ENCODE measurements around the gene SEC61B. TPM values are rescaled to one million over a fixed set of nuclear protein-coding genes. Genes with fewer than 3 reads are reported as not detected.
A peak's percentile ranks its signal among the peaks of the same experiment; 100 is the strongest.
"Not testable (repeated sequence)": the region's sequence is repeated elsewhere in the genome, so short reads cannot be mapped to it uniquely, and the experiment has no call there.

Gene SEC61B
- polyA plus RNA-seq, 3 donors from 2014 or later: 408 to 447 (median 440) TPM

- H3K27me3 Mint-ChIP-seq (ENCODE audit: low read depth in 3 of 3): peaks cover 0 to 3% (median 2%) of the 10 kb centered on the region in 3 donors
- no peak for DNase-seq
- H3K4me3 Mint-ChIP-seq: no peak overlapping the region
- H3K36me3 Mint-ChIP-seq: peaks cover 18 to 38% (median 32%) of the 10 kb centered on the region in 3 donors
- H3K9me3 Mint-ChIP-seq: no peaks in the 10 kb centered on the region
- H3K27ac Mint-ChIP-seq: peak overlapping the region in 5 of 6 donors; percentile 34 to 84 (median 57)
- H3K4me1 Mint-ChIP-seq: peaks cover 10 to 18% of the 10 kb centered on the region in 2 donors
Observed at GRCh38 chr9:99235926-99236634, 14.0 kb downstream of the SEC61B start.

- DNase-seq: no peak
- H3K4me1 Mint-ChIP-seq: peaks cover 10% of the 10 kb centered on the region in 2 donors
- H3K9me3 Mint-ChIP-seq: no peaks in the 10 kb centered on the region
- no peak overlapping the region for H3K27ac Mint-ChIP-seq
- H3K27me3 Mint-ChIP-seq (ENCODE audit: low read depth in 3 of 3): peaks cover 0 to 3% (median 2%) of the 10 kb centered on the region in 3 donors
- peaks cover 18 to 32% (median 29%) of the 10 kb centered on the region in 3 donors for H3K36me3 Mint-ChIP-seq
- H3K4me3 Mint-ChIP-seq: no peak overlapping the region
Observed at GRCh38 chr9:99237356-99237755, 15.3 kb downstream of the SEC61B start.

- not testable (repeated sequence) for H3K27me3 Mint-ChIP-seq (ENCODE audit: low read depth in 3 of 3); H3K4me3 Mint-ChIP-seq; DNase-seq; H3K9me3 Mint-ChIP-seq
- H3K27ac Mint-ChIP-seq: peak overlapping the region in 1 of 6 donors; percentile 81
- peaks cover 10% of the 10 kb centered on the region in 2 donors for H3K4me1 Mint-ChIP-seq
- peaks cover 18 to 37% (median 27%) of the 10 kb centered on the region in 3 donors for H3K36me3 Mint-ChIP-seq
Observed at GRCh38 chr9:99237849-99238248, 15.8 kb downstream of the SEC61B start.

GRCh38 chr9:99238331-99238730 lies 16.2 kb downstream of the SEC61B start:
- Mint-ChIP-seq H3K36me3 (peaks cover 18 to 37% (median 23%) of the 10 kb centered on the region in 3 donors), H3K27ac (no peak overlapping the region), H3K4me1 (peaks cover 10% of the 10 kb centered on the region in 2 donors), H3K27me3 (ENCODE audit: low read depth in 3 of 3) (peaks cover 0 to 5% (median 2%) of the 10 kb centered on the region in 3 donors), H3K4me3 (no peak overlapping the region), H3K9me3 (no peaks in the 10 kb centered on the region)
- DNase-seq: no peak

GRCh38 chr9:99239341-99240060 lies 17.4 kb downstream of the SEC61B start:
- Mint-ChIP-seq H3K27me3 (ENCODE audit: low read depth in 3 of 3) (peaks cover 0 to 5% (median 2%) of the 10 kb centered on the region in 3 donors), H3K4me3 (no peak overlapping the region), H3K36me3 (peaks cover 18 to 42% (median 25%) of the 10 kb centered on the region in 3 donors), H3K27ac (peak overlapping the region in 1 of 6 donors; percentile 36), H3K9me3 (no peaks in the 10 kb centered on the region), H3K4me1 (peaks cover 10% of the 10 kb centered on the region in 2 donors)
- no peak for DNase-seq

- H3K4me3 Mint-ChIP-seq: no peak overlapping the region
- peaks cover 0 to 5% (median 0%) of the 10 kb centered on the region in 3 donors for H3K27me3 Mint-ChIP-seq (ENCODE audit: low read depth in 3 of 3)
- peaks cover 18 to 37% (median 25%) of the 10 kb centered on the region in 3 donors for H3K36me3 Mint-ChIP-seq
- no peaks in the 10 kb centered on the region for H3K9me3 Mint-ChIP-seq
- no peak overlapping the region for H3K27ac Mint-ChIP-seq
- H3K4me1 Mint-ChIP-seq: peaks cover 4% of the 10 kb centered on the region in 2 donors
- no peak for DNase-seq
Observed at GRCh38 chr9:99241106-99241505, 19.0 kb downstream of the SEC61B start.

- Mint-ChIP-seq H3K27me3 (ENCODE audit: low read depth in 3 of 3) (peaks cover 0 to 5% (median 0%) of the 10 kb centered on the region in 3 donors), H3K4me1 (peaks cover 0 to 2% of the 10 kb centered on the region in 2 donors), H3K9me3 (peaks cover 0 to 1% (median 0%) of the 10 kb centered on the region in 6 donors), H3K27ac (no peak overlapping the region), H3K4me3 (no peak overlapping the region), H3K36me3 (peaks cover 11 to 33% (median 19%) of the 10 kb centered on the region in 3 donors)
- no peak for DNase-seq
Observed at GRCh38 chr9:99244344-99245260, 22.5 kb downstream of the SEC61B start.

- Mint-ChIP-seq H3K4me3 (no peak overlapping the region), H3K4me1 (peaks cover 9 to 21% of the 10 kb centered on the region in 2 donors), H3K27ac (peak overlapping the region in 1 of 6 donors; percentile 36), H3K27me3 (ENCODE audit: low read depth in 3 of 3) (peaks cover 0 to 2% (median 0%) of the 10 kb centered on the region in 3 donors), H3K9me3 (peaks cover 0 to 1% (median 0%) of the 10 kb centered on the region in 6 donors), H3K36me3 (peaks cover 0 to 3% (median 0%) of the 10 kb centered on the region in 3 donors)
- no peak for DNase-seq
Observed at GRCh38 chr9:99249619-99250018, 27.5 kb downstream of the SEC61B start.

GRCh38 chr9:99251157-99251556 lies 29.1 kb downstream of the SEC61B start:
- no peak for DNase-seq
- H3K9me3 Mint-ChIP-seq: peaks cover 0 to 1% (median 0%) of the 10 kb centered on the region in 6 donors
- H3K4me1 Mint-ChIP-seq: peaks cover 9 to 21% of the 10 kb centered on the region in 2 donors
- peaks cover 0 to 3% (median 0%) of the 10 kb centered on the region in 3 donors for H3K36me3 Mint-ChIP-seq
- peaks cover 0 to 2% (median 1%) of the 10 kb centered on the region in 3 donors for H3K27me3 Mint-ChIP-seq (ENCODE audit: low read depth in 3 of 3)
- no peak overlapping the region for H3K27ac Mint-ChIP-seq
- H3K4me3 Mint-ChIP-seq: no peak overlapping the region

- no peak overlapping the region for H3K4me3 Mint-ChIP-seq
- H3K36me3 Mint-ChIP-seq: no peaks in the 10 kb centered on the region
- peak overlapping the region in 2 of 6 donors; percentile 45 to 66 for H3K27ac Mint-ChIP-seq
- H3K27me3 Mint-ChIP-seq (ENCODE audit: low read depth in 3 of 3): peaks cover 0 to 2% (median 1%) of the 10 kb centered on the region in 3 donors
- H3K9me3 Mint-ChIP-seq: no peaks in the 10 kb centered on the region
- H3K4me1 Mint-ChIP-seq: peaks cover 9 to 21% of the 10 kb centered on the region in 2 donors
- no peak for DNase-seq
Observed at GRCh38 chr9:99253134-99253533, 31.1 kb downstream of the SEC61B start.

GRCh38 chr9:99253772-99254431 lies 31.8 kb downstream of the SEC61B start:
- Mint-ChIP-seq H3K9me3 (no peaks in the 10 kb centered on the region), H3K36me3 (no peaks in the 10 kb centered on the region), H3K4me1 (peaks cover 13 to 27% of the 10 kb centered on the region in 2 donors), H3K27ac (peak overlapping the region in 3 of 6 donors; percentile 17 to 66 (median 65)), H3K27me3 (ENCODE audit: low read depth in 3 of 3) (peaks cover 0 to 2% (median 1%) of the 10 kb centered on the region in 3 donors), H3K4me3 (peak overlapping the region in 4 of 5 donors; percentile 29 to 59 (median 33))
- peak; percentile 19 to 40 (median 31) for DNase-seq

- H3K36me3 Mint-ChIP-seq: no peaks in the 10 kb centered on the region
- no peak overlapping the region for H3K4me3 Mint-ChIP-seq
- no peak for DNase-seq
- H3K27me3 Mint-ChIP-seq (ENCODE audit: low read depth in 3 of 3): peaks cover 0 to 7% (median 1%) of the 10 kb centered on the region in 3 donors
- no peaks in the 10 kb centered on the region for H3K9me3 Mint-ChIP-seq
- H3K27ac Mint-ChIP-seq: no peak overlapping the region
- H3K4me1 Mint-ChIP-seq: peaks cover 20 to 33% of the 10 kb centered on the region in 2 donors
Observed at GRCh38 chr9:99255651-99256050, 33.6 kb downstream of the SEC61B start.
